K562 (cell line): Measurements from ENCODE around the gene ST6GALNAC6. TPM values are rescaled to one million over a fixed set of nuclear protein-coding genes. Genes with fewer than 3 reads are reported as not detected.

Experiments used
- CHD4 ChIP-seq: fragments of 200-600 bp; sonication (generic); IDR thresholded peaks from 3 replicates; pipeline ENCODE4 v1.6.1; 2012; ENCODE audit warnings: low read depth, mild to moderate bottlenecking, mixed read lengths, low read length, inconsistent platforms; ENCODE audit not compliant: insufficient read depth, insufficient replicate concordance, poor library complexity, severe bottlenecking
- HMBOX1 ChIP-seq: sonication (generic); IDR thresholded peaks from 2 replicates; pipeline ENCODE4 v1.6.1; 2016
- HOXB6 ChIP-seq: fragments of 250-450 bp; sonication (Bioruptor Pico); IDR thresholded peaks from 2 replicates; pipeline ENCODE4 v1.5.1; 2022; ENCODE audit warnings: mild to moderate bottlenecking, borderline replicate concordance
- SMARCA4 ChIP-seq: fragments of 450-650 bp; IDR thresholded peaks from 2 replicates; pipeline ENCODE4 v1.6.1; 2016
- THRB ChIP-seq: fragments of 450-650 bp; formaldehyde crosslinking; conservative IDR thresholded peaks from 2 replicates; pipeline ENCODE4 v1.4.0; 2022; ENCODE audit warnings: mild to moderate bottlenecking, missing genetic modification characterization
- ZBTB40 ChIP-seq, 2 experiments: fragments of 450-650 bp in 1 of 2; sonication (generic) in 1 of 2; formaldehyde crosslinking in 1 of 2; IDR thresholded peaks; 2 replicates each; pipeline versions ENCODE4 v1.7.1 to v1.9.0; 2016 to 2022; ENCODE audit warnings: inconsistent platforms in 1 of 2, mild to moderate bottlenecking in 1 of 2, missing genetic modification reagents in 1 of 2
- ZMIZ1 ChIP-seq, 2 experiments: fragments of 150-350 bp in 1 of 2; IDR thresholded peaks; 2 replicates each; pipeline ENCODE4 v1.6.1; 2012 to 2016; ENCODE audit warnings: low read depth in 2 of 2, low read length in 2 of 2, mild to moderate bottlenecking in 1 of 2, moderate library complexity in 1 of 2
- ZNF146 ChIP-seq: IDR thresholded peaks from one replicate; pipeline ENCODE4 v1.6.1; 2018; ENCODE audit warnings: missing compliant biosample characterization; ENCODE audit not compliant: unreplicated experiment
- ZNF3 ChIP-seq: fragments of 250-450 bp; sonication (Bioruptor Pico); IDR thresholded peaks from 2 replicates; pipeline ENCODE4 v1.5.0; 2021; ENCODE audit warnings: mild to moderate bottlenecking, moderate library complexity
- ZNF324 ChIP-seq: fragments of 250-450 bp; sonication (Bioruptor Pico); IDR thresholded peaks from 2 replicates; pipeline ENCODE4 v1.4.0; 2020; ENCODE audit warnings: mild to moderate bottlenecking
- ZNF76 ChIP-seq: fragments of 250-450 bp; sonication (Bioruptor Pico); IDR thresholded peaks from 2 replicates; pipeline ENCODE4 v1.4.0; 2020; ENCODE audit warnings: mild to moderate bottlenecking, moderate library complexity, borderline replicate concordance
- ZNF764 ChIP-seq: fragments of 250-450 bp; sonication (Bioruptor Pico); IDR thresholded peaks from 2 replicates; pipeline ENCODE4 v1.4.0; 2020; ENCODE audit warnings: low read depth, mild to moderate bottlenecking, moderate library complexity
- polyA plus RNA-seq, 8 experiments: library from polyadenylated mRNA; depleted of rRNA in 4 of 8; stranded (reverse) in 5 of 8; unstranded in 3 of 8; fragments of >200 nt; fragmentation: Nextera tagmentation in 2 of 8; fragmentation: Illumina TruSeq in 1 of 8; extraction: Ambion mirVana in 2 of 8; extraction: Trizol in 1 of 8; gene quantifications; 2 replicates each; pipeline versions ENCODE4 v1.2.1 to v1.2.3, GENCODE V29; 2011 to 2014; ENCODE audit warnings: inconsistent platforms in 1 of 8, missing spikeins in 1 of 8
- total RNA-seq, 7 experiments: library from RNA; depleted of rRNA in 6 of 7; stranded (reverse); fragments of >200 nt in 6 of 7; fragmentation: Illumina TruSeq in 2 of 7; extraction: Trizol in 2 of 7; gene quantifications; 2 replicates each; pipeline versions ENCODE4 v1.2.1 to v1.2.3, GENCODE V29; 2011 to 2021; ENCODE audit warnings: low replicate concordance in 1 of 7

The ST6GALNAC6 gene
- total and polyA plus RNA-seq, 9 of the 15 experiments (the other 6 are each of a cell fraction or from before 2014, with no cell fraction given) = 0.13 to 23.0 (median 14.5) TPM

GRCh38 chr9:127935765-127936221 lies 36.4 kb upstream of the ST6GALNAC6 start (continued):
- TF ChIP-seq ZBTB40 (IDR thresholded peaks at IDR 0.05) (no peak), ZBTB40 (CRISPR knock-in tag; IDR thresholded peaks at IDR 0.05) (no peak), ZNF76 (no peak), SMARCA4 (0 out of 2 replicates have a peak, but pooled peaks have one; percentile 56), ZNF146 (no peak), ZNF3 (peak; percentile 88; the same call in 1 of the 2 replicates), THRB (no peak), ZNF764 (CRISPR knock-in tag) (no peak), ZMIZ1 (IDR thresholded peaks at IDR 0.05; ENCODE audit: low read depth in 2 of 2, low read length in 2 of 2) (no peak), HOXB6 (no peak), CHD4 (no peak), ZNF324 (CRISPR knock-in tag) (no peak), HMBOX1 (peak; percentile 77; the same call in 1 of the 2 replicates)
